ENCODE data around the gene PLEKHA4. TPM values are rescaled to one million over a fixed set of nuclear protein-coding genes. Genes with fewer than 3 reads are reported as not detected.

PLEKHA4 gene
- total and polyA plus RNA-seq, 2 of the 13 experiments (the other 11 are each of a cell fraction or from before 2014, with no cell fraction given) = 4.8 to 6.0 TPM

GRCh38 chr19:48853483-48853882 lies 14.9 kb downstream of the PLEKHA4 start:
- WGBS (ENCODE audit: low lambda C conversion rate) = 88% methylated on average over 5 of the region's 8 CpGs
- no peak overlapping the region for H2AFZ ChIP-seq (ENCODE audit: low read length)
- H4K20me1 ChIP-seq (ENCODE audit: insufficient read depth, low read length) = no peaks in the 10 kb centered on the region
- no peak for TF ChIP-seq CEBPB (IDR thresholded peaks at IDR 0.05; ENCODE audit: borderline replicate concordance, low read depth, low read length)
- no peak for TF ChIP-seq ZNF329 (CRISPR knock-in tag; IDR thresholded peaks at IDR 0.05; ENCODE audit: low read depth)
- no peak overlapping the region for H3K27ac ChIP-seq (ENCODE audit: extremely low read length, insufficient read depth, low read length)
- DNase-seq (ENCODE audit: low spot score) (no peak), FAIRE-seq (no peak), ATAC-seq (no peak)
- in situ Hi-C loops (cut with HindIII; ENCODE audit: extremely low pct_ligation_motif_present, low pct_unique_long_range_greater_than_20kb) (no loop called here), intact Hi-C loops (cut with micrococcal nuclease; ENCODE audit: unreplicated experiment) (no loop called here)
- no peaks in the 10 kb centered on the region for H3K9me3 ChIP-seq (ENCODE audit: low read length)
- no peak overlapping the region for H3K9ac ChIP-seq (ENCODE audit: insufficient read depth, low read depth, low read length)
- ChIA-PET CTCF (ENCODE audit: low intra/inter-chr PET ratio, low total read pairs) (no interaction called here), POLR2A (no interaction called here)
- no peak overlapping the region for H3K4me3 ChIP-seq (replicated peaks in 1 of 3; ENCODE audit: insufficient read depth in 1 of 3, low read depth in 2 of 3, low read length in 3 of 3)
- no peaks in the 10 kb centered on the region for H3K79me2 ChIP-seq (ENCODE audit: insufficient read depth, low read length)
- BruUV-seq (replicated peaks) = no TSS peak
- H3K27me3 ChIP-seq (ENCODE audit: control insufficient read depth in 1 of 2, insufficient read depth in 2 of 2, low read length in 2 of 2) = no peaks in the 10 kb centered on the region; a peak in 1 of 5 replicates
- H3K4me1 ChIP-seq (ENCODE audit: insufficient read depth, low read length) = no peaks in the 10 kb centered on the region; the same call in 1 of the 2 replicates
- no peaks in the 10 kb centered on the region for H3K36me3 ChIP-seq (replicated peaks in 1 of 2; ENCODE audit: control insufficient read depth in 1 of 2, insufficient read depth in 2 of 2, low read length in 2 of 2)
- H3K4me2 ChIP-seq (ENCODE audit: low read depth, low read length) = no peak overlapping the region

GRCh38 chr19:48852292-48852691 lies 16.1 kb downstream of the PLEKHA4 start:
- Histone ChIP-seq H3K27me3 (ENCODE audit: control insufficient read depth in 1 of 2, insufficient read depth in 2 of 2, low read length in 2 of 2) (no peaks in the 10 kb centered on the region; a peak in 1 of 5 replicates), H3K4me1 (ENCODE audit: insufficient read depth, low read length) (no peaks in the 10 kb centered on the region; the same call in 1 of the 2 replicates), H3K79me2 (ENCODE audit: insufficient read depth, low read length) (no peaks in the 10 kb centered on the region), H3K36me3 (replicated peaks in 1 of 2; ENCODE audit: control insufficient read depth in 1 of 2, insufficient read depth in 2 of 2, low read length in 2 of 2) (no peaks in the 10 kb centered on the region), H4K20me1 (ENCODE audit: insufficient read depth, low read length) (no peaks in the 10 kb centered on the region), H2AFZ (ENCODE audit: low read length) (no peak overlapping the region), H3K27ac (ENCODE audit: extremely low read length, insufficient read depth, low read length) (no peak overlapping the region), H3K9ac (ENCODE audit: insufficient read depth, low read depth, low read length) (no peak overlapping the region), H3K4me3 (replicated peaks in 1 of 3; ENCODE audit: insufficient read depth in 1 of 3, low read depth in 2 of 3, low read length in 3 of 3) (no peak overlapping the region), H3K9me3 (ENCODE audit: low read length) (no peaks in the 10 kb centered on the region), H3K4me2 (ENCODE audit: low read depth, low read length) (no peak overlapping the region)
- no peak for DNase-seq (ENCODE audit: low spot score)
- ChIA-PET CTCF (ENCODE audit: low intra/inter-chr PET ratio, low total read pairs) (no interaction called here), POLR2A (no interaction called here)
- TF ChIP-seq ZNF615 (CRISPR knock-in tag; IDR thresholded peaks at IDR 0.05; ENCODE audit: borderline replicate concordance) (no peak), ZNF143 (CRISPR knock-in tag; IDR thresholded peaks at IDR 0.05) (peak; percentile 55; the same call in 1 of the 2 replicates), THAP11 (CRISPR knock-in tag; IDR thresholded peaks at IDR 0.05) (peak; percentile 45; the same call in 1 of the 2 replicates), SIX4 (CRISPR knock-in tag; IDR thresholded peaks at IDR 0.05) (no peak)
- WGBS (ENCODE audit: low lambda C conversion rate) = 100% methylated on average over 4 of the region's 4 CpGs
- no TSS peak for BruUV-seq (replicated peaks)
- FAIRE-seq = no peak
- ATAC-seq = no peak
- in situ Hi-C loops (cut with HindIII; ENCODE audit: extremely low pct_ligation_motif_present, low pct_unique_long_range_greater_than_20kb) (no loop called here), intact Hi-C loops (cut with micrococcal nuclease; ENCODE audit: unreplicated experiment) (no loop called here)
